ENCODE data around the gene SLC52A3.

Gene SLC52A3

DNA sequence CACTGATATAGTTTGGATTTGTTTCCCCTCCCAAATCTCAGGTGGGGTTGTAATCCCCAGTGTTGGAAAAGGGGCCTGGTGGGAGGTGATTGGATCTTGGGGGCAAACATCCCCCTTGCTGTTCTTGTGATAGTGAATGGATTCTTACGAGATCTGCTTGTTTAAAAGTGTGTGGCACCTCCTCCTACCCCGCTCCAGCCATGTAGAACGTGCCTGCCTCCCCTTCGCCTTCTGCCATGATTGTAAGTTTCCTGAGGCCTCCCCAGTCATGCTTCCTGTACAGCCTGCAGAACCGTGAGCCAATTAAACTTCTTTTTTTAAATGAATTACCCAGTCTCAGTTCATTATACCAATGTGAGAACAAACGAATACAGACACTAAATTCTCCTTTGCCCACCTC, 26.7 kb downstream of the SLC52A3 start:
- H3K36me3 ChIP-seq (ENCODE audit: insufficient read depth, low read length) = no peaks in the 10 kb centered on the region
- H2AFZ ChIP-seq (ENCODE audit: low read length) = no peak overlapping the region
- no peaks in the 10 kb centered on the region for H3K79me2 ChIP-seq (ENCODE audit: insufficient read depth, low read length)
- no peak overlapping the region for H3K4me3 ChIP-seq (ENCODE audit: low read depth, low read length, poor library complexity, severe bottlenecking)
- H4K20me1 ChIP-seq (ENCODE audit: insufficient read depth, low read length) = no peaks in the 10 kb centered on the region
- no peaks in the 10 kb centered on the region for H3K27me3 ChIP-seq (ENCODE audit: insufficient read depth, low read length)
- peaks cover 9% of the 10 kb centered on the region; the same call in 1 of the 2 replicates for H3K9me3 ChIP-seq (ENCODE audit: low read length)
- no peak overlapping the region for H3K27ac ChIP-seq (ENCODE audit: low read depth, low read length, poor library complexity, severe bottlenecking)
- H3K9ac ChIP-seq (ENCODE audit: low read length) = no peak overlapping the region
- no peaks in the 10 kb centered on the region for H3F3A ChIP-seq (ENCODE audit: insufficient read depth, low read length)
- no peak overlapping the region for H3K4me2 ChIP-seq (ENCODE audit: low read length)
- TF ChIP-seq, protein P1, sequence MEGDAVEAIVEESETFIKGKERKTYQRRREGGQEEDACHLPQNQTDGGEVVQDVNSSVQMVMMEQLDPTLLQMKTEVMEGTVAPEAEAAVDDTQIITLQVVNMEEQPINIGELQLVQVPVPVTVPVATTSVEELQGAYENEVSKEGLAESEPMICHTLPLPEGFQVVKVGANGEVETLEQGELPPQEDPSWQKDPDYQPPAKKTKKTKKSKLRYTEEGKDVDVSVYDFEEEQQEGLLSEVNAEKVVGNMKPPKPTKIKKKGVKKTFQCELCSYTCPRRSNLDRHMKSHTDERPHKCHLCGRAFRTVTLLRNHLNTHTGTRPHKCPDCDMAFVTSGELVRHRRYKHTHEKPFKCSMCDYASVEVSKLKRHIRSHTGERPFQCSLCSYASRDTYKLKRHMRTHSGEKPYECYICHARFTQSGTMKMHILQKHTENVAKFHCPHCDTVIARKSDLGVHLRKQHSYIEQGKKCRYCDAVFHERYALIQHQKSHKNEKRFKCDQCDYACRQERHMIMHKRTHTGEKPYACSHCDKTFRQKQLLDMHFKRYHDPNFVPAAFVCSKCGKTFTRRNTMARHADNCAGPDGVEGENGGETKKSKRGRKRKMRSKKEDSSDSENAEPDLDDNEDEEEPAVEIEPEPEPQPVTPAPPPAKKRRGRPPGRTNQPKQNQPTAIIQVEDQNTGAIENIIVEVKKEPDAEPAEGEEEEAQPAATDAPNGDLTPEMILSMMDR (IDR thresholded peaks at IDR 0.05; ENCODE audit: low read length) = no peak
- no peak for TF ChIP-seq EZH2 (IDR thresholded peaks at IDR 0.05; ENCODE audit: borderline replicate concordance, low read length)
- H3K9me2 ChIP-seq (ENCODE audit: low read depth, low read length) = no peaks in the 10 kb centered on the region
- no peaks in the 10 kb centered on the region for H3K4me1 ChIP-seq (ENCODE audit: insufficient read depth, low read length, severe bottlenecking)

DNA sequence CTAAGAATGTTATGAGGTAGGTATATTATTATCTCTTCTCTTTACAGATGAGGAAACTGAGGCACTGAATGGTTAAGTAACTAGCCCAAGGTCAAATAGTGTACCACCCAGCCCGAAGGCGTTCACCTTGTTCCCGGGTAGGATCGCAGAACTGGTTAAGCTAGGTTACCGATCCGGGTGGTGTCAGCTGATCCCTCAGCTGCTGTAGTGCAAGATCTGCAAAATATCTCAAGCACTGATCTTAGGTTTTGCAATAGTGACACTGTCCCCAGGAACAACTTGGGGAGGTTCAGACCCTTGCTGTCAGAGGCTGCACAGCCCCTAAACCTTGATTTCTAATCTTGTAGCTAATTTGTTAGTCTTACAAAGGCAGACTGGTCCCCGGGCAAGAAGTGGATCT, 28.1 kb downstream of the SLC52A3 start:
- H3K27ac ChIP-seq (ENCODE audit: low read depth, low read length, poor library complexity, severe bottlenecking) = no peak overlapping the region
- H3K9me2 ChIP-seq (ENCODE audit: low read depth, low read length) = no peaks in the 10 kb centered on the region
- H3K79me2 ChIP-seq (ENCODE audit: insufficient read depth, low read length) = no peaks in the 10 kb centered on the region
- no peaks in the 10 kb centered on the region for H3K36me3 ChIP-seq (ENCODE audit: insufficient read depth, low read length)
- H3F3A ChIP-seq (ENCODE audit: insufficient read depth, low read length) = no peaks in the 10 kb centered on the region
- H3K9me3 ChIP-seq (ENCODE audit: low read length) = peaks cover 1% of the 10 kb centered on the region; the same call in 1 of the 2 replicates
- H3K4me1 ChIP-seq (ENCODE audit: insufficient read depth, low read length, severe bottlenecking) = no peaks in the 10 kb centered on the region
- no peak for TF ChIP-seq EZH2 (IDR thresholded peaks at IDR 0.05; ENCODE audit: borderline replicate concordance, low read length)
- TF ChIP-seq, protein P1 (IDR thresholded peaks at IDR 0.05; ENCODE audit: low read length) = no peak
- H3K4me3 ChIP-seq (ENCODE audit: low read depth, low read length, poor library complexity, severe bottlenecking) = no peak overlapping the region
- H3K4me2 ChIP-seq (ENCODE audit: low read length) = no peak overlapping the region
- H2AFZ ChIP-seq (ENCODE audit: low read length) = no peak overlapping the region
- no peak overlapping the region for H3K9ac ChIP-seq (ENCODE audit: low read length)
- H3K27me3 ChIP-seq (ENCODE audit: insufficient read depth, low read length) = no peaks in the 10 kb centered on the region
- H4K20me1 ChIP-seq (ENCODE audit: insufficient read depth, low read length) = no peaks in the 10 kb centered on the region

DNA sequence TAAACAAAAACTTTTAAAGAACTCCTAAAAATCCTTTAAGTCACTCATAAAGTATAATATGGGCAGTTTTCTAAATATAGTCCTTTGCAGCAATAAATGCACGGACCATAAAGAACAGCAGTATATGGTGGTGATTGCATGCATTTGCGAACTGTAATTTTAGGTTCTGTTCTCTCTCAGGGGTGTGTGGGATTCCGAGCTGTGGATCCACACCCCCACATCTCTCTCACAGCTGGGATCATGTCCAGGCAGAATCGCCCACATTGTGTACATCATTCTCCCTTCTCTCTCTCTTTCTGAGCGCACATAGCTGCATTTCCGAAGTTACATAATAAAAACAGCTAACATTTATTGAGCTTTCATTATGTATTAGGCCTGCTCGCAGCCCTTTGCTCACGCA, 28.6 kb downstream of the SLC52A3 start:
- TF ChIP-seq EZH2 (IDR thresholded peaks at IDR 0.05; ENCODE audit: borderline replicate concordance, low read length) = no peak
- TF ChIP-seq, protein P1 (IDR thresholded peaks at IDR 0.05; ENCODE audit: low read length) = no peak
- Histone ChIP-seq H3K27ac (ENCODE audit: low read depth, low read length, poor library complexity, severe bottlenecking) (no peak overlapping the region), H3F3A (ENCODE audit: insufficient read depth, low read length) (no peaks in the 10 kb centered on the region)

More for the DNA sequence above, 28.6 kb downstream of the SLC52A3 start:
- no peaks in the 10 kb centered on the region for H3K79me2 ChIP-seq (ENCODE audit: insufficient read depth, low read length)
- no peaks in the 10 kb centered on the region for H4K20me1 ChIP-seq (ENCODE audit: insufficient read depth, low read length)
- H3K9ac ChIP-seq (ENCODE audit: low read length) = no peak overlapping the region
- H3K27me3 ChIP-seq (ENCODE audit: insufficient read depth, low read length) = no peaks in the 10 kb centered on the region
- H3K4me3 ChIP-seq (ENCODE audit: low read depth, low read length, poor library complexity, severe bottlenecking) = no peak overlapping the region
- H3K9me2 ChIP-seq (ENCODE audit: low read depth, low read length) = no peaks in the 10 kb centered on the region
- no peak overlapping the region for H3K4me2 ChIP-seq (ENCODE audit: low read length)
- no peaks in the 10 kb centered on the region for H3K36me3 ChIP-seq (ENCODE audit: insufficient read depth, low read length)
- H3K4me1 ChIP-seq (ENCODE audit: insufficient read depth, low read length, severe bottlenecking) = no peaks in the 10 kb centered on the region
- H2AFZ ChIP-seq (ENCODE audit: low read length) = no peak overlapping the region
- no peaks in the 10 kb centered on the region for H3K9me3 ChIP-seq (ENCODE audit: low read length)
